Liver (tissue), 3 donors: ENCODE measurements around the gene GOLGA8R.
"Not testable (repeated sequence)": the region's sequence is repeated elsewhere in the genome, so short reads cannot be mapped to it uniquely, and the experiment has no call there.

Experiments used
- ATF3 ChIP-seq: IDR thresholded peaks from 2 replicates; pipeline ENCODE4 v1.6.1; 2016; ENCODE audit warnings: antibody characterized with exemption
- EGR1 ChIP-seq, 2 donors: IDR thresholded peaks; 2 replicates each; pipeline ENCODE4 v1.6.1; 2016 to 2018; ENCODE audit warnings: antibody characterized with exemption in 2 of 2, low read depth in 2 of 2
- FOXA1 ChIP-seq: IDR thresholded peaks from 2 replicates; pipeline ENCODE4 v1.6.1; 2016; ENCODE audit warnings: antibody characterized with exemption
- HNF4A ChIP-seq, 2 donors: conservative IDR thresholded peaks; 2 replicates each; pipeline ENCODE4 v1.6.1; 2016; ENCODE audit warnings: antibody characterized with exemption in 2 of 2, mild to moderate bottlenecking in 2 of 2
- HNF4G ChIP-seq: IDR thresholded peaks from 2 replicates; pipeline ENCODE4 v1.6.1; 2016; ENCODE audit warnings: antibody characterized with exemption
- JUND ChIP-seq, 2 donors: IDR thresholded peaks; 2 replicates each; pipeline ENCODE4 v1.6.1; 2016; ENCODE audit warnings: antibody characterized with exemption in 2 of 2
- RAD21 ChIP-seq, 2 donors: IDR thresholded peaks; 2 replicates each; pipeline ENCODE4 v1.6.1; 2016; ENCODE audit warnings: antibody characterized with exemption in 2 of 2, mild to moderate bottlenecking in 2 of 2
- SP1 ChIP-seq: IDR thresholded peaks from 2 replicates; pipeline ENCODE4 v1.6.1; 2018; ENCODE audit warnings: antibody characterized with exemption, mild to moderate bottlenecking
- TAF1 ChIP-seq: conservative IDR thresholded peaks from 2 replicates; pipeline ENCODE4 v1.6.1; 2016; ENCODE audit warnings: antibody characterized with exemption, mild to moderate bottlenecking
- YY1 ChIP-seq: IDR thresholded peaks from 2 replicates; pipeline ENCODE4 v1.6.1; 2016; ENCODE audit warnings: antibody characterized with exemption, mild to moderate bottlenecking
- TF ChIP-seq, protein P1 (sequence below): IDR thresholded peaks from 2 replicates; pipeline ENCODE4 v1.6.1; 2016; ENCODE audit warnings: antibody characterized with exemption, mild to moderate bottlenecking
- TF ChIP-seq, protein P2 (sequence below): fragments of 150-350 bp; IDR thresholded peaks from 2 replicates; pipeline ENCODE4 v1.5.1; 2017; ENCODE audit warnings: improper control_type of control experiment, low read depth, low read length; ENCODE audit not compliant: missing input control
- TF ChIP-seq, protein P3 (sequence below): IDR thresholded peaks from 2 replicates; pipeline ENCODE4 v1.6.1; 2016; ENCODE audit warnings: antibody characterized with exemption
- TF ChIP-seq, protein P4 (sequence below): IDR thresholded peaks from 2 replicates; pipeline ENCODE4 v1.6.1; 2016; ENCODE audit warnings: antibody characterized with exemption
- donor health status: healthy.
- donor health status: healthy.

- TF ChIP-seq, protein P1, sequence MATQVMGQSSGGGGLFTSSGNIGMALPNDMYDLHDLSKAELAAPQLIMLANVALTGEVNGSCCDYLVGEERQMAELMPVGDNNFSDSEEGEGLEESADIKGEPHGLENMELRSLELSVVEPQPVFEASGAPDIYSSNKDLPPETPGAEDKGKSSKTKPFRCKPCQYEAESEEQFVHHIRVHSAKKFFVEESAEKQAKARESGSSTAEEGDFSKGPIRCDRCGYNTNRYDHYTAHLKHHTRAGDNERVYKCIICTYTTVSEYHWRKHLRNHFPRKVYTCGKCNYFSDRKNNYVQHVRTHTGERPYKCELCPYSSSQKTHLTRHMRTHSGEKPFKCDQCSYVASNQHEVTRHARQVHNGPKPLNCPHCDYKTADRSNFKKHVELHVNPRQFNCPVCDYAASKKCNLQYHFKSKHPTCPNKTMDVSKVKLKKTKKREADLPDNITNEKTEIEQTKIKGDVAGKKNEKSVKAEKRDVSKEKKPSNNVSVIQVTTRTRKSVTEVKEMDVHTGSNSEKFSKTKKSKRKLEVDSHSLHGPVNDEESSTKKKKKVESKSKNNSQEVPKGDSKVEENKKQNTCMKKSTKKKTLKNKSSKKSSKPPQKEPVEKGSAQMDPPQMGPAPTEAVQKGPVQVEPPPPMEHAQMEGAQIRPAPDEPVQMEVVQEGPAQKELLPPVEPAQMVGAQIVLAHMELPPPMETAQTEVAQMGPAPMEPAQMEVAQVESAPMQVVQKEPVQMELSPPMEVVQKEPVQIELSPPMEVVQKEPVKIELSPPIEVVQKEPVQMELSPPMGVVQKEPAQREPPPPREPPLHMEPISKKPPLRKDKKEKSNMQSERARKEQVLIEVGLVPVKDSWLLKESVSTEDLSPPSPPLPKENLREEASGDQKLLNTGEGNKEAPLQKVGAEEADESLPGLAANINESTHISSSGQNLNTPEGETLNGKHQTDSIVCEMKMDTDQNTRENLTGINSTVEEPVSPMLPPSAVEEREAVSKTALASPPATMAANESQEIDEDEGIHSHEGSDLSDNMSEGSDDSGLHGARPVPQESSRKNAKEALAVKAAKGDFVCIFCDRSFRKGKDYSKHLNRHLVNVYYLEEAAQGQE = not testable (repeated sequence)
- not testable (repeated sequence) for TF ChIP-seq TAF1; YY1; HNF4G; ATF3; RAD21 (IDR thresholded peaks at IDR 0.05); SP1; JUND (IDR thresholded peaks at IDR 0.05); EGR1 (IDR thresholded peaks at IDR 0.05; ENCODE audit: low read depth in 2 of 2); HNF4A (conservative IDR thresholded peaks at IDR 0.05); FOXA1
- TF ChIP-seq, protein P2, sequence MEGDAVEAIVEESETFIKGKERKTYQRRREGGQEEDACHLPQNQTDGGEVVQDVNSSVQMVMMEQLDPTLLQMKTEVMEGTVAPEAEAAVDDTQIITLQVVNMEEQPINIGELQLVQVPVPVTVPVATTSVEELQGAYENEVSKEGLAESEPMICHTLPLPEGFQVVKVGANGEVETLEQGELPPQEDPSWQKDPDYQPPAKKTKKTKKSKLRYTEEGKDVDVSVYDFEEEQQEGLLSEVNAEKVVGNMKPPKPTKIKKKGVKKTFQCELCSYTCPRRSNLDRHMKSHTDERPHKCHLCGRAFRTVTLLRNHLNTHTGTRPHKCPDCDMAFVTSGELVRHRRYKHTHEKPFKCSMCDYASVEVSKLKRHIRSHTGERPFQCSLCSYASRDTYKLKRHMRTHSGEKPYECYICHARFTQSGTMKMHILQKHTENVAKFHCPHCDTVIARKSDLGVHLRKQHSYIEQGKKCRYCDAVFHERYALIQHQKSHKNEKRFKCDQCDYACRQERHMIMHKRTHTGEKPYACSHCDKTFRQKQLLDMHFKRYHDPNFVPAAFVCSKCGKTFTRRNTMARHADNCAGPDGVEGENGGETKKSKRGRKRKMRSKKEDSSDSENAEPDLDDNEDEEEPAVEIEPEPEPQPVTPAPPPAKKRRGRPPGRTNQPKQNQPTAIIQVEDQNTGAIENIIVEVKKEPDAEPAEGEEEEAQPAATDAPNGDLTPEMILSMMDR = not testable (repeated sequence)
- TF ChIP-seq, protein P3, sequence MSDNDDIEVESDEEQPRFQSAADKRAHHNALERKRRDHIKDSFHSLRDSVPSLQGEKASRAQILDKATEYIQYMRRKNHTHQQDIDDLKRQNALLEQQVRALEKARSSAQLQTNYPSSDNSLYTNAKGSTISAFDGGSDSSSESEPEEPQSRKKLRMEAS = not testable (repeated sequence)
- TF ChIP-seq, protein P4, sequence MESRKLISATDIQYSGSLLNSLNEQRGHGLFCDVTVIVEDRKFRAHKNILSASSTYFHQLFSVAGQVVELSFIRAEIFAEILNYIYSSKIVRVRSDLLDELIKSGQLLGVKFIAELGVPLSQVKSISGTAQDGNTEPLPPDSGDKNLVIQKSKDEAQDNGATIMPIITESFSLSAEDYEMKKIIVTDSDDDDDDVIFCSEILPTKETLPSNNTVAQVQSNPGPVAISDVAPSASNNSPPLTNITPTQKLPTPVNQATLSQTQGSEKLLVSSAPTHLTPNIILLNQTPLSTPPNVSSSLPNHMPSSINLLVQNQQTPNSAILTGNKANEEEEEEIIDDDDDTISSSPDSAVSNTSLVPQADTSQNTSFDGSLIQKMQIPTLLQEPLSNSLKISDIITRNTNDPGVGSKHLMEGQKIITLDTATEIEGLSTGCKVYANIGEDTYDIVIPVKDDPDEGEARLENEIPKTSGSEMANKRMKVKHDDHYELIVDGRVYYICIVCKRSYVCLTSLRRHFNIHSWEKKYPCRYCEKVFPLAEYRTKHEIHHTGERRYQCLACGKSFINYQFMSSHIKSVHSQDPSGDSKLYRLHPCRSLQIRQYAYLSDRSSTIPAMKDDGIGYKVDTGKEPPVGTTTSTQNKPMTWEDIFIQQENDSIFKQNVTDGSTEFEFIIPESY = not testable (repeated sequence)
These were observed 45.8 kb downstream of the GOLGA8R start for GRCh38 chr15:30368271-30368670.
